ENCODE measurements around the gene TP53INP2.

TP53INP2 gene

GRCh38 chr20:34751453-34751852, 47.3 kb downstream of the TP53INP2 start:
- Histone ChIP-seq H3K36me3 (ENCODE audit: insufficient read depth, low read length) (peaks cover 77% of the 10 kb centered on the region), H3K9me3 (ENCODE audit: low read depth, low read length) (no peaks in the 10 kb centered on the region), H3K9ac (ENCODE audit: insufficient read length) (no peak overlapping the region), H3K27ac (no peak overlapping the region), H3K4me3 (no peak overlapping the region)
- TF ChIP-seq EZH2 (IDR thresholded peaks at IDR 0.05) (no peak), POLR2AphosphoS5 (IDR thresholded peaks at IDR 0.05; ENCODE audit: borderline replicate concordance, low read depth, low read length) (no peak), FOXP2 (optimal IDR thresholded peaks at IDR 0.05; ENCODE audit: control extremely low read depth, extremely low read length, insufficient read depth) (no peak)
- no peak for DNase-seq (ENCODE audit: low read depth, low spot score)

GRCh38 chr20:34753706-34754461, 49.7 kb downstream of the TP53INP2 start:
- Histone ChIP-seq H3K9ac (ENCODE audit: insufficient read length) (no peak overlapping the region), H3K27ac (no peak overlapping the region), H3K36me3 (ENCODE audit: insufficient read depth, low read length) (peaks cover 78% of the 10 kb centered on the region), H3K4me3 (no peak overlapping the region), H3K9me3 (ENCODE audit: low read depth, low read length) (no peaks in the 10 kb centered on the region)
- TF ChIP-seq FOXP2 (optimal IDR thresholded peaks at IDR 0.05; ENCODE audit: control extremely low read depth, extremely low read length, insufficient read depth): no peak
- no peak for TF ChIP-seq EZH2 (IDR thresholded peaks at IDR 0.05)
- no peak for TF ChIP-seq POLR2AphosphoS5 (IDR thresholded peaks at IDR 0.05; ENCODE audit: borderline replicate concordance, low read depth, low read length)
- no peak for DNase-seq (ENCODE audit: low read depth, low spot score)

- H3K27ac ChIP-seq: no peak overlapping the region
- H3K9me3 ChIP-seq (ENCODE audit: low read depth, low read length): no peaks in the 10 kb centered on the region
- peaks cover 78% of the 10 kb centered on the region for H3K36me3 ChIP-seq (ENCODE audit: insufficient read depth, low read length)
- H3K9ac ChIP-seq (ENCODE audit: insufficient read length): no peak overlapping the region
- no peak overlapping the region for H3K4me3 ChIP-seq
- TF ChIP-seq EZH2 (IDR thresholded peaks at IDR 0.05): no peak
- no peak for TF ChIP-seq FOXP2 (optimal IDR thresholded peaks at IDR 0.05; ENCODE audit: control extremely low read depth, extremely low read length, insufficient read depth)
- DNase-seq (ENCODE audit: low read depth, low spot score): no peak
Measured at GRCh38 chr20:34754611-34755010, 50.5 kb downstream of the TP53INP2 start.

GRCh38 chr20:34755367-34755766, 51.2 kb downstream of the TP53INP2 start:
- H3K9ac ChIP-seq (ENCODE audit: insufficient read length): no peak overlapping the region
- H3K9me3 ChIP-seq (ENCODE audit: low read depth, low read length): no peaks in the 10 kb centered on the region
- DNase-seq (ENCODE audit: low read depth, low spot score): no peak
- H3K4me3 ChIP-seq: no peak overlapping the region
- TF ChIP-seq EZH2 (IDR thresholded peaks at IDR 0.05) (no peak), POLR2AphosphoS5 (IDR thresholded peaks at IDR 0.05; ENCODE audit: borderline replicate concordance, low read depth, low read length) (no peak), FOXP2 (optimal IDR thresholded peaks at IDR 0.05; ENCODE audit: control extremely low read depth, extremely low read length, insufficient read depth) (no peak)
- H3K27ac ChIP-seq: no peak overlapping the region
- peaks cover 78% of the 10 kb centered on the region for H3K36me3 ChIP-seq (ENCODE audit: insufficient read depth, low read length)

- no peak overlapping the region for H3K27ac ChIP-seq
- no peak overlapping the region for H3K4me3 ChIP-seq
- TF ChIP-seq EZH2 (IDR thresholded peaks at IDR 0.05): no peak
- no peak for TF ChIP-seq FOXP2 (optimal IDR thresholded peaks at IDR 0.05; ENCODE audit: control extremely low read depth, extremely low read length, insufficient read depth)
- TF ChIP-seq POLR2AphosphoS5 (IDR thresholded peaks at IDR 0.05; ENCODE audit: borderline replicate concordance, low read depth, low read length): no peak
- no peak overlapping the region for H3K9ac ChIP-seq (ENCODE audit: insufficient read length)
- H3K9me3 ChIP-seq (ENCODE audit: low read depth, low read length): no peaks in the 10 kb centered on the region
- peaks cover 92% of the 10 kb centered on the region for H3K36me3 ChIP-seq (ENCODE audit: insufficient read depth, low read length)
- DNase-seq (ENCODE audit: low read depth, low spot score): no peak
Measured at GRCh38 chr20:34762031-34762555, 57.9 kb downstream of the TP53INP2 start.
